HepG2 (cell line): Measurements from ENCODE around the gene UBTD1. TPM values are rescaled to one million over a fixed set of nuclear protein-coding genes. Genes with fewer than 3 reads are reported as not detected.

ENCODE experiments used
- ASH2L ChIP-seq: fragments of 300-600, 200-600 bp; sonication (generic); IDR thresholded peaks from 2 replicates; pipeline ENCODE4 v1.7.0; 2017; ENCODE audit warnings: low read depth, mild to moderate bottlenecking, moderate library complexity, mixed read lengths, low read length; ENCODE audit not compliant: insufficient read length
- HDAC6 ChIP-seq: fragments of 200-600 bp; sonication (generic); IDR thresholded peaks from 2 replicates; pipeline ENCODE4 v1.7.0; 2017; ENCODE audit warnings: mild to moderate bottlenecking, antibody characterized with exemption, low read length, low read depth
- HNRNPLL ChIP-seq: fragments of 200-400 bp; formaldehyde crosslinking; IDR thresholded peaks from 2 replicates; pipeline ENCODE4 v1.6.1; 2017; ENCODE audit warnings: mild to moderate bottlenecking, low read depth, low read length; ENCODE audit not compliant: poor library complexity, severe bottlenecking
- KAT2B ChIP-seq: fragments of 150-350 bp; IDR thresholded peaks from 2 replicates; pipeline ENCODE4 v1.6.1; 2014; ENCODE audit warnings: low read depth, low read length, borderline replicate concordance
- KLF13 ChIP-seq: sonication (generic); formaldehyde crosslinking; IDR thresholded peaks from 2 replicates; pipeline ENCODE4 v1.4.0; 2020; ENCODE audit warnings: mild to moderate bottlenecking, missing genetic modification reagents
- KMT2B ChIP-seq: IDR thresholded peaks from 2 replicates; pipeline ENCODE4 v1.6.1; 2016; ENCODE audit warnings: missing genetic modification reagents, missing compliant biosample characterization
- NCOR1 ChIP-seq: fragments of 200-600 bp; sonication (generic); IDR thresholded peaks from 2 replicates; pipeline ENCODE4 v1.7.0; 2017; ENCODE audit warnings: antibody characterized with exemption, low read length, borderline replicate concordance
- PHB2 ChIP-seq: fragments of 450-650 bp; IDR thresholded peaks from 2 replicates; pipeline ENCODE4 v1.6.1; 2018; ENCODE audit not compliant: partially characterized antibody
- RXRB ChIP-seq: IDR thresholded peaks from 2 replicates; pipeline ENCODE4 v1.6.1; 2016; ENCODE audit warnings: borderline replicate concordance, missing genetic modification reagents, missing compliant biosample characterization
- TCF7L2 ChIP-seq: IDR thresholded peaks from 2 replicates; pipeline ENCODE4 v1.6.1; 2011; ENCODE audit warnings: mild to moderate bottlenecking, low read depth, low read length, moderate library complexity
- XRCC5 ChIP-seq: fragments of 200-400 bp; formaldehyde crosslinking; optimal IDR thresholded peaks from 2 replicates; pipeline ENCODE3; 2017; ENCODE audit warnings: mild to moderate bottlenecking, low read length
- ZBTB3 ChIP-seq: sonication (generic); formaldehyde crosslinking; IDR thresholded peaks from 2 replicates; pipeline ENCODE4 v1.4.0; 2020; ENCODE audit warnings: low read depth, mild to moderate bottlenecking, moderate library complexity, missing genetic modification reagents, borderline replicate concordance
- ZNF841 ChIP-seq: sonication (generic); formaldehyde crosslinking; IDR thresholded peaks from 2 replicates; pipeline ENCODE4 v1.8.1; 2023; ENCODE audit warnings: missing genetic modification reagents, borderline replicate concordance
- ZSCAN25 ChIP-seq: sonication (generic); formaldehyde crosslinking; IDR thresholded peaks from 2 replicates; pipeline ENCODE4 v1.8.0; 2022; ENCODE audit warnings: mild to moderate bottlenecking, missing genetic modification reagents
- polyA plus RNA-seq, 8 experiments: library from polyadenylated mRNA; depleted of rRNA in 3 of 8; stranded (reverse) in 7 of 8; unstranded in 1 of 8; fragments of >200 nt; fragmentation: Illumina TruSeq in 4 of 8; extraction: Trizol in 4 of 8; gene quantifications; 2 replicates each; pipeline versions ENCODE4 v1.2.1 to v1.2.3, GENCODE V29; 2011 to 2016; ENCODE audit warnings: low read depth in 4 of 8, missing spikeins in 1 of 8, mixed read lengths in 1 of 8; ENCODE audit not compliant: insufficient read depth in 1 of 8
- total RNA-seq, 5 experiments: library from RNA; depleted of rRNA; stranded (reverse); fragments of >200 nt; fragmentation: Illumina TruSeq; extraction: Trizol; gene quantifications; 2 replicates each; pipeline ENCODE4 v1.2.3, GENCODE V29; 2016; ENCODE audit warnings: low read depth in 1 of 5
- TF ChIP-seq, protein P1 (sequence below): IDR thresholded peaks from 2 replicates; pipeline ENCODE4 v1.6.1; 2016; ENCODE audit warnings: control low read depth
- TF ChIP-seq, protein P2 (sequence below): fragments of 450-650 bp; IDR thresholded peaks from 2 replicates; pipeline ENCODE4 v1.6.1; 2017; ENCODE audit warnings: mild to moderate bottlenecking
- TF ChIP-seq, protein P3 (sequence below): IDR thresholded peaks from 2 replicates; pipeline ENCODE4 v1.6.1; 2012; ENCODE audit warnings: low read depth, low read length, improper control_type of control experiment
- TF ChIP-seq, protein P4 (sequence below): sonication (generic); formaldehyde crosslinking; IDR thresholded peaks from 2 replicates; pipeline ENCODE4 v1.5.1; 2020; ENCODE audit warnings: mild to moderate bottlenecking, missing genetic modification reagents, borderline replicate concordance

Gene UBTD1
- total and polyA plus RNA-seq, 2 of the 13 experiments (the other 11 are each of a cell fraction or from before 2014, with no cell fraction given): 7.9 to 10.0 TPM

DNA sequence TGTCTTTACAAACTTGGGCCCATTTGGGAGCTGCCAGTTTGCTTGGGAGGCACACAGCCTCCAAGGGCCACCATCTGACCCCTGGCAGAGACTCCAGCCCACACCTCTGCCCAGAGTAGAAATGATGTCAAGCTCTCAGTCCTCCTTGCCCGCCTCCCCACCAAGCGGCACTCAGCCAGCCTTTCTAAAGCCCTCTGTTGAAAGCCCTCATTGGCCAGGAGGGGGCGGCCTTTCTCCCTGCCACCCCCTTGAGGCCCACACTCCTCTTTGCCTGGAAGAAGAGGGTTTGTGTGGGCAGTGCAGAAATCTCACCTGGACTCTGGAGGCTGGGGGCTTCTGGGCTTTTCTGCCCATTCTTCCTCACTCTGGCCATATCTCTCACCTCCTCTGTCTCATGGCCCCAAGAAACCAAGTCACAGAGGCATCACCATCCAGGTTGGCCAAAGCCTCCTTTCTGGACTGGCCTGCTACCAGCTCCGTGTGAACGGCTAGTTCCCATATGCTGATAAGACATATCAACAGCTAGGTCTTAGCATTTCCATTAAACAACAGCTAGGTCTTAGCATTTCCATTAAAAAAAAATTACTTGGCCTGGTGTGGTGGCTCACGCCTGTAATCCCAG lies 36.1 kb downstream of the UBTD1 start (continued):
- TF ChIP-seq, protein P1, sequence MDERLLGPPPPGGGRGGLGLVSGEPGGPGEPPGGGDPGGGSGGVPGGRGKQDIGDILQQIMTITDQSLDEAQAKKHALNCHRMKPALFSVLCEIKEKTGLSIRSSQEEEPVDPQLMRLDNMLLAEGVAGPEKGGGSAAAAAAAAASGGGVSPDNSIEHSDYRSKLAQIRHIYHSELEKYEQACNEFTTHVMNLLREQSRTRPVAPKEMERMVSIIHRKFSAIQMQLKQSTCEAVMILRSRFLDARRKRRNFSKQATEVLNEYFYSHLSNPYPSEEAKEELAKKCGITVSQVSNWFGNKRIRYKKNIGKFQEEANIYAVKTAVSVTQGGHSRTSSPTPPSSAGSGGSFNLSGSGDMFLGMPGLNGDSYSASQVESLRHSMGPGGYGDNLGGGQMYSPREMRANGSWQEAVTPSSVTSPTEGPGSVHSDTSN (CRISPR knock-in tag): no peak
- no peak for TF ChIP-seq KLF13 (CRISPR knock-in tag)
- no peak for TF ChIP-seq HDAC6
- no peak for TF ChIP-seq KAT2B
- TF ChIP-seq HNRNPLL: no peak
- no peak for TF ChIP-seq TCF7L2
- no peak for TF ChIP-seq ZNF841 (CRISPR knock-in tag)
- TF ChIP-seq, protein P2, sequence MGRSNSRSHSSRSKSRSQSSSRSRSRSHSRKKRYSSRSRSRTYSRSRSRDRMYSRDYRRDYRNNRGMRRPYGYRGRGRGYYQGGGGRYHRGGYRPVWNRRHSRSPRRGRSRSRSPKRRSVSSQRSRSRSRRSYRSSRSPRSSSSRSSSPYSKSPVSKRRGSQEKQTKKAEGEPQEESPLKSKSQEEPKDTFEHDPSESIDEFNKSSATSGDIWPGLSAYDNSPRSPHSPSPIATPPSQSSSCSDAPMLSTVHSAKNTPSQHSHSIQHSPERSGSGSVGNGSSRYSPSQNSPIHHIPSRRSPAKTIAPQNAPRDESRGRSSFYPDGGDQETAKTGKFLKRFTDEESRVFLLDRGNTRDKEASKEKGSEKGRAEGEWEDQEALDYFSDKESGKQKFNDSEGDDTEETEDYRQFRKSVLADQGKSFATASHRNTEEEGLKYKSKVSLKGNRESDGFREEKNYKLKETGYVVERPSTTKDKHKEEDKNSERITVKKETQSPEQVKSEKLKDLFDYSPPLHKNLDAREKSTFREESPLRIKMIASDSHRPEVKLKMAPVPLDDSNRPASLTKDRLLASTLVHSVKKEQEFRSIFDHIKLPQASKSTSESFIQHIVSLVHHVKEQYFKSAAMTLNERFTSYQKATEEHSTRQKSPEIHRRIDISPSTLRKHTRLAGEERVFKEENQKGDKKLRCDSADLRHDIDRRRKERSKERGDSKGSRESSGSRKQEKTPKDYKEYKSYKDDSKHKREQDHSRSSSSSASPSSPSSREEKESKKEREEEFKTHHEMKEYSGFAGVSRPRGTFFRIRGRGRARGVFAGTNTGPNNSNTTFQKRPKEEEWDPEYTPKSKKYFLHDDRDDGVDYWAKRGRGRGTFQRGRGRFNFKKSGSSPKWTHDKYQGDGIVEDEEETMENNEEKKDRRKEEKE: no peak
- peak; percentile 16; the same call in 1 of the 2 replicates for TF ChIP-seq RXRB (CRISPR knock-in tag)
- TF ChIP-seq ZBTB3 (CRISPR knock-in tag): no peak
- TF ChIP-seq, protein P3, sequence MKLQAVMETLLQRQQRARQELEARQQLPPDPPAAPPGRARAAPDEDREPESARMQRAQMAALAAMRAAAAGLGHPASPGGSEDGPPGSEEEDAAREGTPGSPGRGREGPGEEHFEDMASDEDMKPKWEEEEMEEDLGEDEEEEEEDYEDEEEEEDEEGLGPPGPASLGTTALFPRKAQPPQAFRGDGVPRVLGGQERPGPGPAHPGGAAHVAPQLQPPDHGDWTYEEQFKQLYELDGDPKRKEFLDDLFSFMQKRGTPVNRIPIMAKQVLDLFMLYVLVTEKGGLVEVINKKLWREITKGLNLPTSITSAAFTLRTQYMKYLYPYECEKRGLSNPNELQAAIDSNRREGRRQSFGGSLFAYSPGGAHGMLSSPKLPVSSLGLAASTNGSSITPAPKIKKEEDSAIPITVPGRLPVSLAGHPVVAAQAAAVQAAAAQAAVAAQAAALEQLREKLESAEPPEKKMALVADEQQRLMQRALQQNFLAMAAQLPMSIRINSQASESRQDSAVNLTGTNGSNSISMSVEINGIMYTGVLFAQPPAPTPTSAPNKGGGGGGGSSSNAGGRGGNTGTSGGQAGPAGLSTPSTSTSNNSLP: no peak
- TF ChIP-seq PHB2: no peak
- no peak for TF ChIP-seq NCOR1
- no peak for TF ChIP-seq KMT2B (CRISPR knock-in tag)
- no peak for TF ChIP-seq ZSCAN25 (CRISPR knock-in tag)
- TF ChIP-seq, protein P4, sequence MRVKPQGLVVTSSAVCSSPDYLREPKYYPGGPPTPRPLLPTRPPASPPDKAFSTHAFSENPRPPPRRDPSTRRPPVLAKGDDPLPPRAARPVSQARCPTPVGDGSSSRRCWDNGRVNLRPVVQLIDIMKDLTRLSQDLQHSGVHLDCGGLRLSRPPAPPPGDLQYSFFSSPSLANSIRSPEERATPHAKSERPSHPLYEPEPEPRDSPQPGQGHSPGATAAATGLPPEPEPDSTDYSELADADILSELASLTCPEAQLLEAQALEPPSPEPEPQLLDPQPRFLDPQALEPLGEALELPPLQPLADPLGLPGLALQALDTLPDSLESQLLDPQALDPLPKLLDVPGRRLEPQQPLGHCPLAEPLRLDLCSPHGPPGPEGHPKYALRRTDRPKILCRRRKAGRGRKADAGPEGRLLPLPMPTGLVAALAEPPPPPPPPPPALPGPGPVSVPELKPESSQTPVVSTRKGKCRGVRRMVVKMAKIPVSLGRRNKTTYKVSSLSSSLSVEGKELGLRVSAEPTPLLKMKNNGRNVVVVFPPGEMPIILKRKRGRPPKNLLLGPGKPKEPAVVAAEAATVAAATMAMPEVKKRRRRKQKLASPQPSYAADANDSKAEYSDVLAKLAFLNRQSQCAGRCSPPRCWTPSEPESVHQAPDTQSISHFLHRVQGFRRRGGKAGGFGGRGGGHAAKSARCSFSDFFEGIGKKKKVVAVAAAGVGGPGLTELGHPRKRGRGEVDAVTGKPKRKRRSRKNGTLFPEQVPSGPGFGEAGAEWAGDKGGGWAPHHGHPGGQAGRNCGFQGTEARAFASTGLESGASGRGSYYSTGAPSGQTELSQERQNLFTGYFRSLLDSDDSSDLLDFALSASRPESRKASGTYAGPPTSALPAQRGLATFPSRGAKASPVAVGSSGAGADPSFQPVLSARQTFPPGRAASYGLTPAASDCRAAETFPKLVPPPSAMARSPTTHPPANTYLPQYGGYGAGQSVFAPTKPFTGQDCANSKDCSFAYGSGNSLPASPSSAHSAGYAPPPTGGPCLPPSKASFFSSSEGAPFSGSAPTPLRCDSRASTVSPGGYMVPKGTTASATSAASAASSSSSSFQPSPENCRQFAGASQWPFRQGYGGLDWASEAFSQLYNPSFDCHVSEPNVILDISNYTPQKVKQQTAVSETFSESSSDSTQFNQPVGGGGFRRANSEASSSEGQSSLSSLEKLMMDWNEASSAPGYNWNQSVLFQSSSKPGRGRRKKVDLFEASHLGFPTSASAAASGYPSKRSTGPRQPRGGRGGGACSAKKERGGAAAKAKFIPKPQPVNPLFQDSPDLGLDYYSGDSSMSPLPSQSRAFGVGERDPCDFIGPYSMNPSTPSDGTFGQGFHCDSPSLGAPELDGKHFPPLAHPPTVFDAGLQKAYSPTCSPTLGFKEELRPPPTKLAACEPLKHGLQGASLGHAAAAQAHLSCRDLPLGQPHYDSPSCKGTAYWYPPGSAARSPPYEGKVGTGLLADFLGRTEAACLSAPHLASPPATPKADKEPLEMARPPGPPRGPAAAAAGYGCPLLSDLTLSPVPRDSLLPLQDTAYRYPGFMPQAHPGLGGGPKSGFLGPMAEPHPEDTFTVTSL: no peak
- no peak for TF ChIP-seq ASH2L
- TF ChIP-seq XRCC5: peak; percentile 70
